ENCODE data around the gene SLC5A5. TPM values are rescaled to one million over a fixed set of nuclear protein-coding genes. Genes with fewer than 3 reads are reported as not detected.

Gene SLC5A5
- total and polyA plus RNA-seq, 4 donors = 0.14 to 0.95 (median 0.15) TPM; not detected in 1

DNA sequence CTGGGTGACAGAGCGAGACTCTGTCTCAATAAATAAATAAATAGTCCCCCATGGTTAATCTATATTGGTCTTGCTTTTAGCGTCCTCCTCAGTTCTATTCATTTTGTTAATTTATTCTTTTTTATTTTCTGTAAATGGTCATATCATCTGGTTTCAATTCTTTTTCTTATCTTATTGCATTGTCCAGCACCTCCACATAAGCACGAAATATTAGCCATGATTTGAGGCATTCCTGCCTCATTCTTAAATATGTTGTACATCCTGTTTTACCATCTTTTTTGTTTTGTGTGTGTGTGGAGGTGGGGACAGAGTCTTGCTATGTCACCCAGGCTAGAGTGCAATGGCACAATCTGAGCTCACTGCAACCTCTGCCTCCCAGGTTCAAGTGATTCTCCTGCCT, 36.5 kb downstream of the SLC5A5 start:
- H3K9me3 ChIP-seq (ENCODE audit: control insufficient read depth in 4 of 4, insufficient read depth in 3 of 4, low read length in 3 of 4) = peaks cover 0 to 9% (median 5%) of the 10 kb centered on the region in 4 donors
- H3K4me3 ChIP-seq = no peak overlapping the region
- H3K27me3 ChIP-seq (ENCODE audit: control insufficient read depth in 3 of 3, insufficient read depth in 3 of 3, low read length in 2 of 3) = no peaks in the 10 kb centered on the region
- no peaks in the 10 kb centered on the region for H3K36me3 ChIP-seq (ENCODE audit: control insufficient read depth in 4 of 4, insufficient read depth in 4 of 4, low read length in 4 of 4)
- DNase-seq (no peak), ATAC-seq (ENCODE audit: insufficient read depth, low FRiP score) (no peak)
- H3K9ac ChIP-seq (ENCODE audit: insufficient read depth in 1 of 2, low read length in 2 of 2) = no peak overlapping the region
- 91% methylated on average over 3 of the region's 3 CpGs for WGBS, 2 donors
- H3K27ac ChIP-seq (ENCODE audit: low read depth in 1 of 2, low read length in 1 of 2) = no peak overlapping the region
- no peaks in the 10 kb centered on the region for H3K4me1 ChIP-seq (ENCODE audit: control insufficient read depth in 5 of 5, insufficient read depth in 5 of 5, low read length in 5 of 5)
- TF ChIP-seq, protein P1, sequence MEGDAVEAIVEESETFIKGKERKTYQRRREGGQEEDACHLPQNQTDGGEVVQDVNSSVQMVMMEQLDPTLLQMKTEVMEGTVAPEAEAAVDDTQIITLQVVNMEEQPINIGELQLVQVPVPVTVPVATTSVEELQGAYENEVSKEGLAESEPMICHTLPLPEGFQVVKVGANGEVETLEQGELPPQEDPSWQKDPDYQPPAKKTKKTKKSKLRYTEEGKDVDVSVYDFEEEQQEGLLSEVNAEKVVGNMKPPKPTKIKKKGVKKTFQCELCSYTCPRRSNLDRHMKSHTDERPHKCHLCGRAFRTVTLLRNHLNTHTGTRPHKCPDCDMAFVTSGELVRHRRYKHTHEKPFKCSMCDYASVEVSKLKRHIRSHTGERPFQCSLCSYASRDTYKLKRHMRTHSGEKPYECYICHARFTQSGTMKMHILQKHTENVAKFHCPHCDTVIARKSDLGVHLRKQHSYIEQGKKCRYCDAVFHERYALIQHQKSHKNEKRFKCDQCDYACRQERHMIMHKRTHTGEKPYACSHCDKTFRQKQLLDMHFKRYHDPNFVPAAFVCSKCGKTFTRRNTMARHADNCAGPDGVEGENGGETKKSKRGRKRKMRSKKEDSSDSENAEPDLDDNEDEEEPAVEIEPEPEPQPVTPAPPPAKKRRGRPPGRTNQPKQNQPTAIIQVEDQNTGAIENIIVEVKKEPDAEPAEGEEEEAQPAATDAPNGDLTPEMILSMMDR (IDR thresholded peaks at IDR 0.05; ENCODE audit: control extremely low read depth, extremely low read depth) = no peak

DNA sequence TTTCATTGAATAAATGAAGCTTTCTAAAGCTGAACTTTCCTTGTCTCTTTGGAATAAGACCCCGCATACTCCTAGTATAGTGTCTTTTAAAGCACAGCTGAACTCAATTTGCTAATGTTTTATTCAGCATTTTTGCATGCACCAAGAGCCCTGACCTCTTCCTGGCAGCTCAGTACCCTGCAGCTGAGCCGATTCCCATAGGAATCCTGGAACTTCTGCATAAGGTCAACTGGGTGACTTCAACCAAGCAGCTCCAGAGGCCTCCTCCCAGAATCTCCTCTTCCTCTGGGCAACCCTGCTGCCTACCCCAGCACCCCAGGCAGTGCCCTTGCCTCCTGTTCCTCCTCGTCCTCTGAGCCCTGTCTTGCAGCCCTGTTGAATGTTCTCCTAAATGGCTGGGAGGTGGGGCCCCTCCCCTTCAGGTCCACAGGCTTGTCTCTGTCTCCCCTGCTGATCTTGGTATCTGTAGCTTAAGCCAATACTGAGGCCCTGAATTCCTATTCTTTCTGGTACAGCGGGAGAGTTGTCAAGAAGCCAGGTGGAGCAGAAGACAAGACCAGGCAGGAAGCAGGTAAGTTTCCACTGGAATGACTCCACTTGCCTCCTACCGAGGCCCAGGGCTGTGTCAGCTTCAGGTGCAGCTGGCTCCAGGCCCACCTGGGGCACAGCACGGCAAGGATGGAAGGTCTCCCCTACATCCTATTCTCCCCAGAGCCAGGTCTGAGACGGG, 37.4 kb downstream of the SLC5A5 start:
- Histone ChIP-seq H3K36me3 (ENCODE audit: control insufficient read depth in 4 of 4, insufficient read depth in 4 of 4, low read length in 4 of 4) (no peaks in the 10 kb centered on the region), H3K9ac (ENCODE audit: insufficient read depth in 1 of 2, low read length in 2 of 2) (no peak overlapping the region), H3K4me1 (ENCODE audit: control insufficient read depth in 5 of 5, insufficient read depth in 5 of 5, low read length in 5 of 5) (no peaks in the 10 kb centered on the region), H3K27ac (ENCODE audit: low read depth in 1 of 2, low read length in 1 of 2) (no peak overlapping the region), H3K27me3 (ENCODE audit: control insufficient read depth in 3 of 3, insufficient read depth in 3 of 3, low read length in 2 of 3) (no peaks in the 10 kb centered on the region), H3K4me3 (no peak overlapping the region), H3K9me3 (ENCODE audit: control insufficient read depth in 4 of 4, insufficient read depth in 3 of 4, low read length in 3 of 4) (peaks cover 0 to 9% (median 6%) of the 10 kb centered on the region in 4 donors)
- ATAC-seq (ENCODE audit: insufficient read depth, low FRiP score) (no peak), DNase-seq (no peak)
- WGBS, 2 donors = 52 to 68% methylated on average over 7 of the region's 7 CpGs
- TF ChIP-seq, protein P1 (IDR thresholded peaks at IDR 0.05; ENCODE audit: control extremely low read depth, extremely low read depth) = no peak

DNA sequence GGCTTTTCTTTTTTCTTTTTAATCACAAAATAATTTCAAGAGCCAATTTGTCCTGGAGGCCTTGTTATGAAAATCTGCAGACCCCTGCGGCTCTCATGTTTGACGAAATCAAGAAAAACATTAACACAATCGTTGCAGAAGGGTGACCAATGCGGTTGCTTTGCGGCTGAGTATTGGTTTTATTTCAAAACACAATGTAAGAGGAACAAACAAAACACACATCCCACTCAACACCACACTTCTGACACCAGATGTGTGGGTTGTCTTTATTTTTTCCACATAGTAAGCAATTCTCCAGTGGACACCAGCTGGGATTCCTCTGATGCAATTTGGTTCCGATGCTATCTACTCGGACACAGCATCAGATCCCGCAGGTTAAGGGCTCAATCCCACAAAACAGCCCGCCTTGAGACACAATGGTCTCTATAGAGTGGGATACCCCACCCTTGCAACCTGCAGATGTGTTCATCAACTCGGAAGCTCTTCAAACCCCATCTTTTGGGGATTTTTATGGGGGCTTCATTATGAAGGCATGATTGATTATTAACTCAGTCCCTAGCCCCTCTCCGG, 39.1 kb downstream of the SLC5A5 start:
- Histone ChIP-seq H3K9ac (ENCODE audit: insufficient read depth in 1 of 2, low read length in 2 of 2) (no peak overlapping the region), H3K9me3 (ENCODE audit: control insufficient read depth in 4 of 4, insufficient read depth in 3 of 4, low read length in 3 of 4) (peaks cover 0 to 9% (median 6%) of the 10 kb centered on the region in 4 donors), H3K27me3 (ENCODE audit: control insufficient read depth in 3 of 3, insufficient read depth in 3 of 3, low read length in 2 of 3) (no peaks in the 10 kb centered on the region), H3K4me3 (no peak overlapping the region), H3K27ac (ENCODE audit: low read depth in 1 of 2, low read length in 1 of 2) (no peak overlapping the region), H3K4me1 (ENCODE audit: control insufficient read depth in 5 of 5, insufficient read depth in 5 of 5, low read length in 5 of 5) (no peaks in the 10 kb centered on the region), H3K36me3 (ENCODE audit: control insufficient read depth in 4 of 4, insufficient read depth in 4 of 4, low read length in 4 of 4) (no peaks in the 10 kb centered on the region)
- no peak for DNase-seq
- 67 to 76% methylated on average over 11 of the region's 11 CpGs for WGBS, 2 donors
- no peak for ATAC-seq (ENCODE audit: insufficient read depth, low FRiP score)
- TF ChIP-seq, protein P1 (IDR thresholded peaks at IDR 0.05; ENCODE audit: control extremely low read depth, extremely low read depth) = no peak
